ENCODE measurements around the gene S100A14.

The S100A14 gene

GRCh38 chr1:153661111-153661708 lies 45.1 kb upstream of the S100A14 start:
- Histone ChIP-seq H3K4me1 (ENCODE audit: low read length) (0 out of 2 replicates have a peak, but pooled peaks cover 6% of the 10 kb centered on the region), H2AFZ (ENCODE audit: low read length) (no peak overlapping the region), H3K9ac (ENCODE audit: low read length) (no peak overlapping the region), H3K79me2 (ENCODE audit: low read length) (peaks cover 26% of the 10 kb centered on the region), H3K4me3 (ENCODE audit: low read length) (no peak overlapping the region), H3K9me2 (replicated peaks; ENCODE audit: insufficient read depth, low read length) (no peaks in the 10 kb centered on the region), H3F3A (ENCODE audit: insufficient read depth, low read length) (peaks cover 40% of the 10 kb centered on the region), H3K4me2 (ENCODE audit: low read depth, low read length) (no peak overlapping the region), H3K9me3 (replicated peaks; ENCODE audit: insufficient read depth, low read length) (no peaks in the 10 kb centered on the region), H3K36me3 (replicated peaks; ENCODE audit: insufficient read depth, low read length) (peaks cover 30% of the 10 kb centered on the region), H3K27ac (ENCODE audit: low read length) (no peak overlapping the region), H4K20me1 (ENCODE audit: insufficient read depth, low read length) (no peaks in the 10 kb centered on the region), H3K27me3 (replicated peaks; ENCODE audit: insufficient read depth, low read length) (no peaks in the 10 kb centered on the region)
- DNase-seq = no peak
- TF ChIP-seq EZH2phosphoT487 (IDR thresholded peaks at IDR 0.05; ENCODE audit: low read length) (no peak), CTCF (IDR thresholded peaks at IDR 0.05; ENCODE audit: low read length) (no peak), EZH2 (optimal IDR thresholded peaks at IDR 0.05; ENCODE audit: low read depth, low read length) (no peak)

GRCh38 chr1:153659656-153660055 lies 43.5 kb upstream of the S100A14 start:
- Histone ChIP-seq H3F3A (ENCODE audit: insufficient read depth, low read length) (peaks cover 30% of the 10 kb centered on the region), H3K9ac (ENCODE audit: low read length) (peak overlapping the region; percentile 79; the same call in 1 of the 2 replicates), H3K79me2 (ENCODE audit: low read length) (peaks cover 23% of the 10 kb centered on the region), H3K27me3 (replicated peaks; ENCODE audit: insufficient read depth, low read length) (no peaks in the 10 kb centered on the region), H3K4me3 (ENCODE audit: low read length) (peak overlapping the region; percentile 82), H3K4me1 (ENCODE audit: low read length) (0 out of 2 replicates have a peak, but pooled peaks cover 6% of the 10 kb centered on the region), H3K36me3 (replicated peaks; ENCODE audit: insufficient read depth, low read length) (peaks cover 18% of the 10 kb centered on the region), H3K27ac (ENCODE audit: low read length) (no peak overlapping the region), H2AFZ (ENCODE audit: low read length) (no peak overlapping the region), H3K4me2 (ENCODE audit: low read depth, low read length) (peak overlapping the region; percentile 83), H3K9me3 (replicated peaks; ENCODE audit: insufficient read depth, low read length) (no peaks in the 10 kb centered on the region), H4K20me1 (ENCODE audit: insufficient read depth, low read length) (no peaks in the 10 kb centered on the region), H3K9me2 (replicated peaks; ENCODE audit: insufficient read depth, low read length) (no peaks in the 10 kb centered on the region)
- no peak for TF ChIP-seq CTCF (IDR thresholded peaks at IDR 0.05; ENCODE audit: low read length)
- no peak for TF ChIP-seq EZH2phosphoT487 (IDR thresholded peaks at IDR 0.05; ENCODE audit: low read length)
- TF ChIP-seq EZH2 (optimal IDR thresholded peaks at IDR 0.05; ENCODE audit: low read depth, low read length) = no peak
- DNase-seq = no peak

GRCh38 chr1:153659175-153659534 lies 43.0 kb upstream of the S100A14 start:
- no peak for TF ChIP-seq CTCF (IDR thresholded peaks at IDR 0.05; ENCODE audit: low read length)
- TF ChIP-seq EZH2phosphoT487 (IDR thresholded peaks at IDR 0.05; ENCODE audit: low read length) = no peak
- TF ChIP-seq EZH2 (optimal IDR thresholded peaks at IDR 0.05; ENCODE audit: low read depth, low read length) = no peak
- H3K9ac ChIP-seq (ENCODE audit: low read length) = peak overlapping the region; percentile 79
- H3K27ac ChIP-seq (ENCODE audit: low read length) = peak overlapping the region; percentile 62; the same call in 1 of the 2 replicates
- no peaks in the 10 kb centered on the region for H4K20me1 ChIP-seq (ENCODE audit: insufficient read depth, low read length)
- DNase-seq = no peak
- H3K4me1 ChIP-seq (ENCODE audit: low read length) = 0 out of 2 replicates have a peak, but pooled peaks cover 6% of the 10 kb centered on the region
- H3K36me3 ChIP-seq (replicated peaks; ENCODE audit: insufficient read depth, low read length) = peaks cover 17% of the 10 kb centered on the region
- no peaks in the 10 kb centered on the region for H3K9me2 ChIP-seq (replicated peaks; ENCODE audit: insufficient read depth, low read length)
- no peaks in the 10 kb centered on the region for H3K9me3 ChIP-seq (replicated peaks; ENCODE audit: insufficient read depth, low read length)
- peak overlapping the region; percentile 83 for H3K4me2 ChIP-seq (ENCODE audit: low read depth, low read length)
- peak overlapping the region; percentile 82 for H3K4me3 ChIP-seq (ENCODE audit: low read length)
- H2AFZ ChIP-seq (ENCODE audit: low read length) = peak overlapping the region; percentile 85
- H3K27me3 ChIP-seq (replicated peaks; ENCODE audit: insufficient read depth, low read length) = no peaks in the 10 kb centered on the region
- peaks cover 21% of the 10 kb centered on the region for H3K79me2 ChIP-seq (ENCODE audit: low read length)
- peaks cover 28% of the 10 kb centered on the region for H3F3A ChIP-seq (ENCODE audit: insufficient read depth, low read length)

All from MM.1S (cell line).